Medulla oblongata (tissue), 1 donor: Measurements from ENCODE around the gene ANGPTL3.

Source experiments
- DNase-seq: peaks from one replicate; pipeline ENCODE4 v3.0.0-alpha.2; 2015; ENCODE audit errors: extremely low spot score

Gene ANGPTL3

GRCh38 chr1:62628506-62628905 lies 31.2 kb downstream of the ANGPTL3 start:
- no peak for DNase-seq

- no peak for DNase-seq
These were observed 40.2 kb downstream of the ANGPTL3 start for GRCh38 chr1:62637392-62638105.

GRCh38 chr1:62643283-62643682 lies 46.0 kb downstream of the ANGPTL3 start:
- no peak for DNase-seq

- no peak for DNase-seq
These were observed 55.1 kb downstream of the ANGPTL3 start for GRCh38 chr1:62652387-62652786.

GRCh38 chr1:62654744-62655143 lies 57.4 kb downstream of the ANGPTL3 start:
- DNase-seq, result no peak
